HepG2 (cell line): ENCODE measurements around the gene RSF1. TPM values are rescaled to one million over a fixed set of nuclear protein-coding genes. Genes with fewer than 3 reads are reported as not detected.
A peak's percentile ranks its signal among the peaks of the same experiment; 100 is the strongest.

Experiments used
- CREB3 ChIP-seq: sonication (generic); formaldehyde crosslinking; IDR thresholded peaks from 2 replicates; pipeline ENCODE4 v1.5.0; 2020; ENCODE audit warnings: missing genetic modification reagents
- DZIP1 ChIP-seq: sonication (generic); formaldehyde crosslinking; IDR thresholded peaks from 2 replicates; pipeline ENCODE4 v1.5.0; 2020; ENCODE audit warnings: mild to moderate bottlenecking, missing genetic modification reagents
- HOXD1 ChIP-seq: sonication (generic); formaldehyde crosslinking; IDR thresholded peaks from 2 replicates; pipeline ENCODE4 v1.5.0; 2020; ENCODE audit warnings: missing genetic modification reagents
- MIER3 ChIP-seq: IDR thresholded peaks from 2 replicates; pipeline ENCODE4 v1.6.1; 2016; ENCODE audit warnings: missing compliant biosample characterization, borderline replicate concordance
- NCOA1 ChIP-seq: sonication (generic); formaldehyde crosslinking; IDR thresholded peaks from 2 replicates; pipeline ENCODE4 v1.9.0; 2021; ENCODE audit warnings: missing genetic modification reagents
- PHF8 ChIP-seq: sonication (generic); formaldehyde crosslinking; IDR thresholded peaks from 2 replicates; pipeline ENCODE4 v1.5.0; 2020; ENCODE audit warnings: missing genetic modification reagents
- SETDB1 ChIP-seq: sonication (generic); formaldehyde crosslinking; IDR thresholded peaks from 2 replicates; pipeline ENCODE4 v1.5.1; 2020; ENCODE audit warnings: missing genetic modification reagents, mild to moderate bottlenecking, borderline replicate concordance
- TARDBP ChIP-seq: sonication (generic); formaldehyde crosslinking; IDR thresholded peaks from 2 replicates; pipeline ENCODE4 v1.8.0; 2022; ENCODE audit warnings: mild to moderate bottlenecking, missing genetic modification reagents
- TBL1XR1 ChIP-seq: fragments of 150-350 bp; IDR thresholded peaks from 2 replicates; pipeline ENCODE4 v1.6.1; 2014; ENCODE audit warnings: borderline replicate concordance, low read length; ENCODE audit not compliant: partially characterized antibody
- ZBTB8A ChIP-seq: sonication (generic); formaldehyde crosslinking; IDR thresholded peaks from 2 replicates; pipeline ENCODE4 v1.4.0; 2020; ENCODE audit warnings: mild to moderate bottlenecking, low read depth, missing genetic modification reagents, borderline replicate concordance
- ZFP36L1 ChIP-seq: sonication (generic); formaldehyde crosslinking; IDR thresholded peaks from 2 replicates; pipeline ENCODE4 v1.8.0; 2022; ENCODE audit warnings: mild to moderate bottlenecking, missing genetic modification reagents, moderate library complexity
- ZFY ChIP-seq: sonication (generic); formaldehyde crosslinking; IDR thresholded peaks from 2 replicates; pipeline ENCODE4 v1.4.0; 2020; ENCODE audit warnings: missing genetic modification reagents
- ZNF10 ChIP-seq: sonication (generic); formaldehyde crosslinking; IDR thresholded peaks from 2 replicates; pipeline ENCODE4 v1.4.0; 2020; ENCODE audit warnings: mild to moderate bottlenecking, low read depth, missing genetic modification reagents, borderline replicate concordance
- ZNF232 ChIP-seq: sonication (generic); formaldehyde crosslinking; IDR thresholded peaks from 2 replicates; pipeline ENCODE4 v1.4.0; 2020; ENCODE audit warnings: missing genetic modification reagents, borderline replicate concordance
- ZNF263 ChIP-seq: sonication (generic); formaldehyde crosslinking; IDR thresholded peaks from 2 replicates; pipeline ENCODE4 v1.4.0; 2020; ENCODE audit warnings: missing genetic modification reagents
- ZNF574 ChIP-seq: sonication (generic); formaldehyde crosslinking; IDR thresholded peaks from 2 replicates; pipeline ENCODE4 v1.4.0; 2020; ENCODE audit warnings: missing genetic modification reagents
- ZNF816 ChIP-seq: sonication (generic); formaldehyde crosslinking; IDR thresholded peaks from 2 replicates; pipeline ENCODE4 v1.8.0; 2022; ENCODE audit warnings: missing genetic modification reagents, mild to moderate bottlenecking, borderline replicate concordance
- polyA plus RNA-seq, 8 experiments: library from polyadenylated mRNA; depleted of rRNA in 3 of 8; stranded (reverse) in 7 of 8; unstranded in 1 of 8; fragments of >200 nt; fragmentation: Illumina TruSeq in 4 of 8; extraction: Trizol in 4 of 8; gene quantifications; 2 replicates each; pipeline versions ENCODE4 v1.2.1 to v1.2.3, GENCODE V29; 2011 to 2016; ENCODE audit warnings: low read depth in 4 of 8, missing spikeins in 1 of 8, mixed read lengths in 1 of 8; ENCODE audit not compliant: insufficient read depth in 1 of 8
- total RNA-seq, 5 experiments: library from RNA; depleted of rRNA; stranded (reverse); fragments of >200 nt; fragmentation: Illumina TruSeq; extraction: Trizol; gene quantifications; 2 replicates each; pipeline ENCODE4 v1.2.3, GENCODE V29; 2016; ENCODE audit warnings: low read depth in 1 of 5
- TF ChIP-seq, protein P1 (sequence below): sonication (generic); formaldehyde crosslinking; IDR thresholded peaks from 2 replicates; pipeline ENCODE4 v1.4.0; 2020; ENCODE audit warnings: mild to moderate bottlenecking, missing genetic modification reagents
- TF ChIP-seq, protein P2 (sequence below): sonication (generic); formaldehyde crosslinking; IDR thresholded peaks from 2 replicates; pipeline ENCODE4 v1.4.0; 2020; ENCODE audit warnings: mild to moderate bottlenecking, low read depth, missing genetic modification reagents

Gene RSF1
- total and polyA plus RNA-seq, 2 of the 13 experiments (the other 11 are each of a cell fraction or from before 2014, with no cell fraction given): 15.5 to 33.1 TPM

DNA sequence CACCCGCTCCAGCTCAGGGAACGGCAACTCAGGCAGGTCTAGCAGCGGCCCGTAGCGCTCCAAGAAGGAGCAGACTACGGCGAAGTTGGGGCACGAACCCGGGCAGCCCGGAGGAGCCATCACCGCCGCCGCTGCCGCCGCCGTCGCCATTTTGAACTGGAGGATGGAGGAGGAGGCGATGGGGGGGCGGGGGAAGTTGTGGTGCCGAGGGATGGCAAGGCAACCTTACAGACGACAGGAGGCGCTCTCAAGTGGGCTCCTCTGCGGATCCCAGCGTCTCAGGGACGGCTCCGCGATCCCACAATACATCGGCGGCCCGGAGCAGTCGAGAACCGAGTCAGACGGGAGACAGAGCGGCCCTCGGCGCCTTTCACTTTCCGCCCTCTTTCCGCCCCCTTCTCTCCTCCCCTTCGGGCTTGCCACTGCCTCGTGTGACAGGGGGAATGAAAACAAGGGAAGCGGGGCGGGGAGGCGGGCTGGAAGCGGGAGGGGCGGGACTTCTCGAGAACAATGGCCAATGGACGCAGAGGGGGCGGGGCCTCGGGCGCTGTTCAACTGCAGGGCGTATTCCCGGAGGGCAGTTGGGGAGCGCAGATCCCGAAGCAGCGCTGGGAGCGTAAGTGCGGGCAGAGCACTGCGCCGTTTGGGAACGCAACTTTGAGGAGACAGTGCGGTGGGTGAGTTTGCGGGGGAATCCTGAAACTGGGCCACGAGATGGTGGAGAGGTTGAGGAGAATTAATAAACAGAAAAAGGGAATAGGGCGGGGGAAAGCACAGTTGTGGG, at the start of gene RSF1, which contains the start of gene AAMDC (continued):
- peak; percentile 9; the same call in 1 of the 2 replicates for TF ChIP-seq ZNF232 (CRISPR knock-in tag)
- peak; percentile 97 for TF ChIP-seq ZNF816 (CRISPR knock-in tag)
- TF ChIP-seq NCOA1: no peak
- TF ChIP-seq TBL1XR1: no peak
- TF ChIP-seq HOXD1: 0 out of 2 replicates have a peak, but pooled peaks have one; percentile 53
- TF ChIP-seq PHF8 (CRISPR knock-in tag): peak; percentile 89
- TF ChIP-seq CREB3 (CRISPR knock-in tag): no peak
- TF ChIP-seq ZNF263 (CRISPR knock-in tag): peak; percentile 60; the same call in 1 of the 2 replicates
- TF ChIP-seq MIER3 (CRISPR knock-in tag): peak; percentile 39; the same call in 1 of the 2 replicates
- no peak for TF ChIP-seq SETDB1 (CRISPR knock-in tag)
- TF ChIP-seq ZNF574 (CRISPR knock-in tag): peak; percentile 99
- TF ChIP-seq ZBTB8A (CRISPR knock-in tag): no peak
- TF ChIP-seq ZFP36L1 (CRISPR knock-in tag): no peak
- no peak for TF ChIP-seq ZNF10 (CRISPR knock-in tag)
- TF ChIP-seq, protein P1, sequence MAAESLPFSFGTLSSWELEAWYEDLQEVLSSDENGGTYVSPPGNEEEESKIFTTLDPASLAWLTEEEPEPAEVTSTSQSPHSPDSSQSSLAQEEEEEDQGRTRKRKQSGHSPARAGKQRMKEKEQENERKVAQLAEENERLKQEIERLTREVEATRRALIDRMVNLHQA (CRISPR knock-in tag): no peak
- peak; percentile 50; the same call in 1 of the 2 replicates for TF ChIP-seq TARDBP (CRISPR knock-in tag)
- TF ChIP-seq, protein P2, sequence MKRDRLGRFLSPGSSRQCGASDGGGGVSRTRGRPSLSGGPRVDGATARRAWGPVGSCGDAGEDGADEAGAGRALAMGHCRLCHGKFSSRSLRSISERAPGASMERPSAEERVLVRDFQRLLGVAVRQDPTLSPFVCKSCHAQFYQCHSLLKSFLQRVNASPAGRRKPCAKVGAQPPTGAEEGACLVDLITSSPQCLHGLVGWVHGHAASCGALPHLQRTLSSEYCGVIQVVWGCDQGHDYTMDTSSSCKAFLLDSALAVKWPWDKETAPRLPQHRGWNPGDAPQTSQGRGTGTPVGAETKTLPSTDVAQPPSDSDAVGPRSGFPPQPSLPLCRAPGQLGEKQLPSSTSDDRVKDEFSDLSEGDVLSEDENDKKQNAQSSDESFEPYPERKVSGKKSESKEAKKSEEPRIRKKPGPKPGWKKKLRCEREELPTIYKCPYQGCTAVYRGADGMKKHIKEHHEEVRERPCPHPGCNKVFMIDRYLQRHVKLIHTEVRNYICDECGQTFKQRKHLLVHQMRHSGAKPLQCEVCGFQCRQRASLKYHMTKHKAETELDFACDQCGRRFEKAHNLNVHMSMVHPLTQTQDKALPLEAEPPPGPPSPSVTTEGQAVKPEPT (CRISPR knock-in tag): no peak
- no peak; the same call in 1 of the 2 replicates for TF ChIP-seq DZIP1 (CRISPR knock-in tag)
- TF ChIP-seq ZFY: peak; percentile 60; the same call in 1 of the 2 replicates
